Muscle of leg (tissue), 11 donors: ENCODE measurements around the gene CACNA2D4. TPM values are rescaled to one million over a fixed set of nuclear protein-coding genes. Genes with fewer than 3 reads are reported as not detected.

Experiments used
- DNase-seq: peaks from one replicate; pipeline ENCODE4 v3.0.0; 2013
- H3K27ac ChIP-seq: one replicate; pipeline ENCODE4 v1.5.1; 2013; ENCODE audit warnings: mild to moderate bottlenecking, low read length, control low read depth
- H3K27me3 ChIP-seq: one replicate; pipeline ENCODE4 v1.6.1; 2013; ENCODE audit warnings: low read length; ENCODE audit not compliant: control insufficient read depth, insufficient read depth
- H3K36me3 ChIP-seq: one replicate; pipeline ENCODE4 v1.6.1; 2013; ENCODE audit warnings: low read length; ENCODE audit not compliant: control insufficient read depth, insufficient read depth
- H3K4me1 ChIP-seq: one replicate; pipeline ENCODE4 v1.6.1; 2013; ENCODE audit warnings: low read length; ENCODE audit not compliant: control insufficient read depth, insufficient read depth
- H3K4me3 ChIP-seq: one replicate; pipeline ENCODE4 v1.5.1; 2013; ENCODE audit warnings: low read length, control low read depth
- H3K9me3 ChIP-seq: replicated peaks from 2 replicates; pipeline ENCODE4 v1.6.1; 2013; ENCODE audit warnings: low read depth, low read length; ENCODE audit not compliant: control insufficient read depth
- WGBS: methylation state at CpG from one replicate; pipeline ENCODE4 v1.1.5; 2013; ENCODE audit warnings: missing lambda C conversion rate; ENCODE audit not compliant: insufficient coverage; 5-methylcytosine and 5-hydroxymethylcytosine counted together
- polyA plus RNA-seq, 8 donors: library from polyadenylated mRNA; unstranded; fragments of 120-200 nt; gene quantifications; one replicate each; pipeline versions ENCODE4 v1.2.1 to v1.2.3, GENCODE V29; 2013; ENCODE audit warnings: inconsistent platforms in 1 of 8, low replicate concordance in 1 of 8; ENCODE audit not compliant: insufficient read length in 8 of 8, insufficient read depth in 1 of 8
- total RNA-seq: library from RNA; stranded (reverse); fragments of 120-200 nt; gene quantifications from one replicate; pipeline ENCODE4 v1.2.4, GENCODE V29; 2013

CACNA2D4 gene
- total and polyA plus RNA-seq, 9 donors = 1.4 to 4.2 (median 2.6) TPM

DNA sequence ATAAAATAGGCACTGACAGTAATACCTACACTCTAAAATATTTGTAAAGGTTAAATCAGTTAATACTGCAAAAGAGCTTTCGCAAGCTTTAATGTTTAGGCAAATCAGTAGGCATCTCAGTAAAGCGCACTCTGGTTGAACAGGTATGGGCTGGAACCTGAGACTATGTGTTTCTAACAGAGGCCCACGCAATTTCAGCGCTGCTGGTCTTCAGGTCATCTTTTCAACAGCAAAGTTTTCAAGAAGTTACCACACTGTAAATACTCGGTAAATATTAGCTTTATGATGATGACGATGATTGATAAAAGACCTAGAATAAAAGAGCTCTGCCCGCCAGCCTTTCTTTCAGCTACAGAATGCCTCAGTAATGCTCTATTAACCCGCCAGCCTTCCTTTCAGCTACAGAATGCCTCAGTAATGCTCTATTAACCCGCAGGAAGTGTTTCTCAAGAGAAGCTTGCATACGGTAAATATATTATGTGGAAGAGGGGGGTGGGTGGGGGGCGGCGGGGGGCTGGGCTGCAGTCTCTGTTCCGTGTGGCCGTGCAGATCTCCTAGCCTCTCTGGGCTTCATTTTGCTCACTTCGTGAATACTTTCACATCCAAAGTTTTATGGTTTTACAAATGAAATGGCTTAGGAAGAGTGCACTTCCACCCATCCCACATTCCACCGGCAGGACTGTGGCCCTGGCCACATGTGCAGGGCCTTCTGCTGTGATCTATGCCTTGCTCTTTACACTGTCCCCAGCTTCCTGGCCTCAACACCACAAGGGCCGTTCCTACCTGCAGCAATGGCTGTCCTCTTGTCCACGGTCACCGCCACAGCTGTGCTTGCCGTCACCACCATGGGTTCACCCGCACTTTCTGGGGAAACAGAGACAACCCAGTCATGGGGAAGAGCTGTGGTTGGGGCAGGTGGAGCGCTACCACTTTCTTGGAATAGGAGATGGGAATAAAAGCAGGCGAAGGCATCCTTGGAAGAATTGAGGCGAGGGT is 78.2 kb downstream of the CACNA2D4 start:
- H3K27ac ChIP-seq = no peak overlapping the region
- 81% methylated on average over 11 of the region's 24 CpGs for WGBS
- peaks cover 15% of the 10 kb centered on the region for H3K27me3 ChIP-seq
- H3K9me3 ChIP-seq = no peaks in the 10 kb centered on the region
- DNase-seq = no peak
- H3K4me1 ChIP-seq = peaks cover 3% of the 10 kb centered on the region
- no peaks in the 10 kb centered on the region for H3K36me3 ChIP-seq
- H3K4me3 ChIP-seq = no peak overlapping the region

DNA sequence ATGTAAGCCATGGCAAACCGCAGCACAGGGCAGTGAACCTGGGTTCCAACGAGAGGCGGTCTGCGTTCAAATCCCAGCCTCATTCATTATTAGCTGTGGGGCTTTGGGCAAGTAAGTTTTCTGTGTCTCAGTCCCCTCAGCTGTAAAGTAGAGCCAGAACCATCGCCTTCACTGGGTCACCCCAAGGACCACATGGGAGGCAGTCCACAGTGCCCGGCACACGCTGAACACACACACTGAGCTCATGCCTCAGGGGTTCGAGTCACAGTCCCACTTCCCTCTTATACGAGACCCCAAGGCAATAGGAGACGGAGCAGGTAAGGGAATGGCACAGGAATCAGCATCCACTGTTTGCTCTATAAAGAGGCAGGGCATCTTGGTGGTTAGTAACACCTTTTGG is 79.0 kb downstream of the CACNA2D4 start:
- Histone ChIP-seq H3K4me3 (no peak overlapping the region), H3K9me3 (no peaks in the 10 kb centered on the region), H3K27me3 (peaks cover 15% of the 10 kb centered on the region), H3K36me3 (no peaks in the 10 kb centered on the region), H3K27ac (no peak overlapping the region), H3K4me1 (peaks cover 3% of the 10 kb centered on the region)
- DNase-seq = no peak
- WGBS = 90% methylated on average over 6 of the region's 10 CpGs

DNA sequence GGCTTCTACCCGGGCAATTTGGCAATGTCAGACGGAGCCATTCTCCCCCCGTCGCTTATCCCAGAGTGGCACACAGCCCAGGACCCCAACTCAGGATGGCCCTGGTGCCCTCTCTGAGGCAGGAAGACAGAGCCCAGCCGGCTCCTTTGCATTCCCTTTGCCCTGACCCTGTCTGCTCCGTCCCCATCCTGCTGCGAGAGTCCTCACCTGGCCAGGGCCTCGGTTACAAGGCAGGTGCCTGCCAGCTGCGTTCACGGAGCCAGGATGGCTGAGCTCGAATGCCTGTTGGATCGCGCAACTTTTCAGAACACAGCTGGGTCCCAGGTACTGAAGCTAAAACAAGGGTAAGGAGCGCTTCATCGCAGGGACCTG is 79.5 kb downstream of the CACNA2D4 start:
- Histone ChIP-seq H3K36me3 (no peaks in the 10 kb centered on the region), H3K4me3 (no peak overlapping the region), H3K27ac (no peak overlapping the region), H3K4me1 (peaks cover 3% of the 10 kb centered on the region), H3K9me3 (no peaks in the 10 kb centered on the region), H3K27me3 (peaks cover 18% of the 10 kb centered on the region)
- 78% methylated on average over 15 of the region's 15 CpGs for WGBS
- no peak for DNase-seq

DNA sequence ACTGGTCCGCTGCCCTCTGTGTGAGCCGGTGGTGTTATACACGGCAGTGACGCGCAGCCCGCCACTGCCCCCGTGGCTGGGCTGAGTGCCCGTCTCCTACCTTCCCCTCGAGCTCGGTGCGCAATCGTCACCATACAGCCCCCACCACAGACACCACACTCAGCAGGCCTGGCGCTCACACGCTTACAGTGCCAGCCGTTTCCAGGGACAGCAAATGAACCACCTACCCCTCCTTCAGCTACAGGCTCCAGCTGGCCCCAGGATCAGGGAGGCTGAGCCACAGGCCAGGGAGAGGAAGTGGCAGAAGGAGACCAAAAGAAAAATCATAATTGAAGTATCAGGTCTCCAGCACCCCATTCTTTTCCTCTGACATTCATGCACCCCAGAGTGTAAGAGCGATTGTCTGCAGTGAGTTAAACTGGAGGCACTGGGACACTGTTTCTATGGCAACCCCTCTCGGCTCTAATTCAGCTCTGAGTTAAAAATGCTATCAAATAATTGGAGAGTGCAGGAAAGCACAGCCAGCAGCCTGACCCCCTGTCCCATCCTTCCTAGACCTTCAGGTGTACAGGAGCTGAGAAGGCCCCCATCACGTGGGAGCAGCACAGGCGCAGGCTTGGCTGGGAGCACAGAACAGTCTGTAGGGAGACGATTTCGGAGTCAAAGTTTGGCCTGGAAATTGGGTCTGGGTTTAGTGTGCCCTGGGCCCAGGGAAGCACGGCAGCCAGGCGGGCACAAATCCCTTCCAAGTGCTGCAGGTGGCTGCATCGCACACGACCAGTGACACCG is 80.1 kb downstream of the CACNA2D4 start:
- WGBS = 70% methylated on average over 21 of the region's 26 CpGs
- H3K27ac ChIP-seq = no peak overlapping the region
- peaks cover 3% of the 10 kb centered on the region for H3K4me1 ChIP-seq
- no peaks in the 10 kb centered on the region for H3K9me3 ChIP-seq
- no peaks in the 10 kb centered on the region for H3K36me3 ChIP-seq
- DNase-seq = no peak
- H3K27me3 ChIP-seq = peaks cover 20% of the 10 kb centered on the region
- H3K4me3 ChIP-seq = no peak overlapping the region

DNA sequence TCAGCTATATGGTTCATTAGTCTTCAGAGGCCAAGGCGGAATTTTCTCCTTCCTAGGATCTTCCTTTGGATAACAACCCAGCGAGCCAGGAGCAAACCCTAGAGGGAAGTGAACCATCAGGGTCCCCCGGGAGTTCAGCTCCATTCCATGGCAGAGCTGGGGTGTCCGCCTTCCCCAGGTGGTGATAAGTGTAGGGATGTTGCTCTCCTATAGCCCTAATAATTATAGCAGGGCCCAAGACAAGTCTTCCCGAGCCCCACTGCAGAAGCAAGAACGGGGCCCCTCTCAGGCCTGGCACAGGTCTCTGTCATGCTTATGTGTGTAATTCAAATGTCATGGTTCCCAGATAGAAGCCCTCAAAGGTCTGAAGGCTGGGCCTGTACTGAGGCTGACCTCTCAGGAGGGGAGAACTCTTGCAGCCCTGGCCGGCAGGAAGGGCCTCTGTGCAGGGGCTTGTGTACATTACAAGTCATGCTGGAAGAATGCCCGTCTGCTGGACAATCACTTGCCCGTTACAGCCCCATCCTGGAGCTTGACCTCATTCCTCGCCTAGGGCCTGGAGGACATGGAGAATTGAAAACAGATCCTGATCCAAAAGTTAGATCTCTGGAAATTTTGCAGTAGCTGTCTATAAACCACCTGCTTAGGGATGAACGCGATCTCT is 80.8 kb downstream of the CACNA2D4 start:
- H3K36me3 ChIP-seq = no peaks in the 10 kb centered on the region
- H3K4me1 ChIP-seq = peaks cover 3% of the 10 kb centered on the region
- no peak overlapping the region for H3K4me3 ChIP-seq
- no peaks in the 10 kb centered on the region for H3K9me3 ChIP-seq
- peaks cover 21% of the 10 kb centered on the region for H3K27me3 ChIP-seq
- no peak for DNase-seq
- H3K27ac ChIP-seq = no peak overlapping the region
- WGBS = 55% methylated on average over 7 of the region's 12 CpGs

DNA sequence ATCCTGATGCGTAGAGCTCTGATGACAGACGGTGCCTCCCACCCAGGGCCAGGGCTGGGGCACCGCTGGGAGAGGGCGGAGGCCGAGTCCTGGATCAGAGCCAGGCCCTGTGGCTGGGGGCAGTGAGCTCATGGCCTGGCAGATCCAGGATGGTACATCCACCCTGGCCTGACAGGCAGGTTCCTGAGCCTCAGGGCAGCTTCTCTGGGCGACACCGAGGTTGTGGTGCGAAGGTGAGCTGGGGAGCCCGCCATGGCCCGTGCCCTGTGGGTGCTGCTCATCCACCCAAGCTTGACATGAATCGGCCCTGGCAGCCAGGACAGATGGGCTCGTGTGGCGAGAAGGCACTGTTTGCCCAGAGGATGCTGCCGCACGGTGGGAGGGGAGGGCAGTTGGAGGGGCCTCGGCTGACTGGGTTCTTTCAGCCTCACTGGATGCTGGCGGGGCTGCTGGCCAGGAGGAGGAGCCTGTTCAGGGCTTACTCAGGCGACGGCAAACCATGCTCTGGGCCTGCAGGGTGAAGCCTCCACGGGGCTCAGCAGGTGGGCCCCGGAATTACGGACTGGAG is 81.5 kb downstream of the CACNA2D4 start:
- Histone ChIP-seq H3K4me1 (peaks cover 3% of the 10 kb centered on the region), H3K27ac (no peak overlapping the region), H3K36me3 (no peaks in the 10 kb centered on the region), H3K4me3 (no peak overlapping the region), H3K9me3 (no peaks in the 10 kb centered on the region), H3K27me3 (peaks cover 20% of the 10 kb centered on the region)
- no peak for DNase-seq
- WGBS = 65% methylated on average over 22 of the region's 22 CpGs

DNA sequence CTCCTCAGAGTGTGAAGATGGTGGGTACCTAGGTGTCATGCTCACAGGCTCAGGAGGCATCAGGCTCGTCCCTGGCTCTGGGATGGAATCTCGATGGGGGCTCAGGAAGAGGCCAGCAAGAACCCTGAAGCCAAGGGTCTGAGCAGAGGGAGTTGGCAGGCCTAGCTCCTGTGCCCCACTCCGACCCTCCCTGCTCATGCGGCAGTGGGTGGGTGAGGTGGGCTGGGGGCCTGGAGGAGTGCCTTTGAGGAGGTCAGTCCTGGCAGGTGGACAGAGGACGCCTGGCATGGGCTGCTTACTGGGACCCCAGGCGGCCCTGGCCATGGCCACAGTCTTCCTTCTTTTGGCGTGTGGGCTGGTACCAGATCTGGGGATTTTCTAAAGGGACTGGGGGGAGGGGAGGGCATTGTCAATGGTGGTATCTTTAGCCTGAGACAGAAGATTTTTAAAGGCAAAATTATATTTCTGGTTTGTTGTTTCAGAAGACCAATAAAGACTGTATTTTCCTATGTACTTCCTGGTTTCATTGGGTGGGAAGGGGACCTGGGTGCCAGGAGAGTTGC is 82.1 kb downstream of the CACNA2D4 start:
- H3K27ac ChIP-seq = no peak overlapping the region
- H3K36me3 ChIP-seq = no peaks in the 10 kb centered on the region
- no peak for DNase-seq
- H3K4me1 ChIP-seq = peaks cover 4% of the 10 kb centered on the region
- peaks cover 26% of the 10 kb centered on the region for H3K27me3 ChIP-seq
- no peak overlapping the region for H3K4me3 ChIP-seq
- no peaks in the 10 kb centered on the region for H3K9me3 ChIP-seq
- 69% methylated on average over 6 of the region's 7 CpGs for WGBS

DNA sequence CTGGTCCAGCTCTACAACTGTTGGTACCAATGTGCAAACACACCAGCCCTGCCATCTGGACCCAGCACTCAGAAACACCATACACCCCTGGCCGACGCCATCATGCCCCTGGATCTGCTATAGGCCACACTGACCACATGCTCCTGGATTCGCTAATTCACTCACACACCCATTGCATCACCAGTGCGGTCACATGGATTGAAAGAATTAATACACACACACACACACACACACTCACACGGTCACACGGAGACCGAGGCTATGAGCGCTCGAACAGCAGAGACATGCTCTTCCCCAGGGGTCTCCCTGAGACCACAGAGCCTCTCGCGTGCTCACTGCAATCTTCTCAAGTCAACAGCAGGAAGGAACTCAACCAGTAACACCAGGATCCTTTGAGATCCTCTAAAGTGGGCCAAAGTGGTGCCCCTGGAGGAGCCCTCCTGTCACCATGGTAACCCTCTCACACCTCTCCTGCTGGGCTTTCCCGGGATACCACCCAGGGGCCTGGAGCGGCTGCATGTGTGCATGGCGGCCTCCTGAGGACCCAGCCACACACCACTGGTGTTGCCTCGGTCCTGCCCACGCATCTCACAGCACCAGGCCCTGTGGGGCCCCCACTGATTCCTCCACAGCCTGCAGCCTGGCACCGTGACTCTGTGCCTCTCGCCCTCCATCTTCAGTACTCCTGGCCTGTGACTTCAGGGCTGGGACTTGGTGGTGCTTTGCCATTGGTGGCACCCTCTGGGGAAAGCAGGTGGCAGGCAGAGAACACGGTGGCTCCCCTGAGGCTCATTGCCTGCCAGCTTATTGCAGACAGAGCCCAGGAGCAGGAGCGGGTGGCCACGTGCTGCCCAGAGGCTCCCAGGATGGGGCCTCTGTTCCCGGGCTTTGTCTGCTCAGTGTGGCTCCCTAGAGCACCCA is 83.0 kb downstream of the CACNA2D4 start:
- DNase-seq = no peak
- Histone ChIP-seq H3K36me3 (no peaks in the 10 kb centered on the region), H3K4me1 (peaks cover 9% of the 10 kb centered on the region), H3K9me3 (no peaks in the 10 kb centered on the region), H3K27ac (no peak overlapping the region), H3K4me3 (no peak overlapping the region), H3K27me3 (peaks cover 32% of the 10 kb centered on the region)
- 76% methylated on average over 20 of the region's 22 CpGs for WGBS
